Measurements from ENCODE around the gene BMPR1A.

The BMPR1A gene

DNA sequence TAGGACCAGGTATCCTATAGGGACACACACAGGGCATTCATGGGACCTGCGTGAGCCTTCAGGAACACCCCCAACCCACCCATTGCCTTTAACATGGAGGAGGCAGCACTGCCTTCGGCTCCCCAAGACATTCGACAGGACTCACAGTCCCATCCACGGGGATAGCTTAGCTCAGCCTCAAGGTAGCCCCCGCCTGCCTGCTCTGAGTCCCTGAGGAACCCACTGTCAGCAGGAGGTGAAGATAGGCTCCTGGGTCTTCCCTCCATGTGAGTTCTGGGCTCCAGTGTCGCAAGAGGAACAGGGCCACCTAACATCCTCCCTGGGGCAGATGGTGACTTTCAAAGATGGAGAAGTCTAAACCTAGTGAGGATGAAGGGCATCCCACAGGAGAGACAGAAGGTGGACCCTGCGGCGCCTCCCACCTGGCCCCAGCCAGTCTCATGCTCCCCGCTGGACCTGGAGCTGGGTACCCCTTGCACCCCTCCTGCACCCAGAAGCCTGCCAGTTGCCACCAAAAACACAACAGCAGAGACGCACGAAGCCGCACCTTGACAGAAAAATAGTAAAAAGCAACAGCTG is 207.0 kb downstream of the BMPR1A start:
- Mint-ChIP-seq H3K27me3 (no peaks in the 10 kb centered on the region), H3K36me3 (no peaks in the 10 kb centered on the region), H3K27ac (no peak overlapping the region), H3K9me3 (ENCODE audit: low read depth) (no peaks in the 10 kb centered on the region), H3K4me3 (no peak overlapping the region), H3K4me1 (ENCODE audit: low read depth) (peaks cover 26% of the 10 kb centered on the region)

DNA sequence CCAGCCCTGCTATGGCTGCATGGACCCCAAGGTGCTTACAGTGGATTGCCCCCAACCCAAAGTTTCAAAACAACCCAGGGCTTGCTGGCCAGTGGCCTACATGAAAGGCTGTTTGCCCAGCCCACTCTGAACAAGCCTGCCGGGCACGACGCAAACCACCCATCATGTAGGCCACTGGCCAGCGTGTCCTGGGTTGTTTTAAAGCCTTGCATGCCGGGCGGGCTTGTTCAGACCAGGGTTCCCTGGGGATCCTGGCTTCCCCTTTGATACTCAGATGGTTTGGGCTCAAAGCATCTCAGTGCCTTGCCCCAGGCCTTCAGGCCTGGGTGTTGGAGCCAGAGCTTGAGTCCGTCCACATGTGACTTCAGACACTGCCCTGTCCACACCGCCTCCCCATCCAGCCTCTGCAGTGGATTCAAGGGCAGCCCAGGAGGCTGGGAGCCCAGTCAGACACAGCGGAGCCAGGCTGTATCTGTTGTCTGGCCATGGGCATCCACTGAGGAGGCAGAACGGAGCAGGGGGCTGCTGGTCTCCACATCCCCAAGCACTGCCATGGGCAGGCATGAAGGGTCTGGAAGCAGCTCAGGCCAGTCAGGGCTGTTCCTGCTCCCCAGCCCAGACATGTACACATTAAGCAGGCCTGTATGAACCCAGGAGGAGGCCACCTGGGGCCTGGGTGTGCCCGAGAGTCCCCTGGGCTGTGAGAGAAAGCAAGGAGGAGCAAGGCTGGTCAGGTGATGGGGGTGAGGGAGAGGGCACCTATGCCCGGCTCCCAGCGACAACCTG is 207.8 kb downstream of the BMPR1A start:
- Mint-ChIP-seq H3K27me3 (no peaks in the 10 kb centered on the region), H3K9me3 (ENCODE audit: low read depth) (no peaks in the 10 kb centered on the region), H3K36me3 (no peaks in the 10 kb centered on the region), H3K4me1 (ENCODE audit: low read depth) (peaks cover 31% of the 10 kb centered on the region), H3K27ac (no peak overlapping the region), H3K4me3 (no peak overlapping the region)

DNA sequence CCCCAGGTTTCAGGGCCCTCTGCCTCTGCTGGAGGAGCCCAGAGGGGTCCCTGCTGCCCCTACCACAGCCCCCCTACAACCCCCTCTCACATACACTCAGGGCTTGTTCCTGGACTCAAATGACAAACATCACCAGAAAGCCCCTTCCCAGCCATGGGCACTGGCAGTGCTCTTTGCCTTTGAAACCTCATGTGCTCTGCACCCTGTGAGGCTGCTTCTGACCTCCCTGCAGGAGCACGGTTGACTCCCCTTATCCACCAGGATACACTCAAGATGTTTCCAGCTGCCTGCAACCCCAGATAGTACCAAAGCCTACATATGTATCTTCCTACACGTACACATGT is 208.4 kb downstream of the BMPR1A start:
- Mint-ChIP-seq H3K27me3 (no peaks in the 10 kb centered on the region), H3K36me3 (no peaks in the 10 kb centered on the region), H3K4me3 (peak overlapping the region; percentile 35), H3K27ac (no peak overlapping the region), H3K4me1 (ENCODE audit: low read depth) (peaks cover 36% of the 10 kb centered on the region), H3K9me3 (ENCODE audit: low read depth) (no peaks in the 10 kb centered on the region)

DNA sequence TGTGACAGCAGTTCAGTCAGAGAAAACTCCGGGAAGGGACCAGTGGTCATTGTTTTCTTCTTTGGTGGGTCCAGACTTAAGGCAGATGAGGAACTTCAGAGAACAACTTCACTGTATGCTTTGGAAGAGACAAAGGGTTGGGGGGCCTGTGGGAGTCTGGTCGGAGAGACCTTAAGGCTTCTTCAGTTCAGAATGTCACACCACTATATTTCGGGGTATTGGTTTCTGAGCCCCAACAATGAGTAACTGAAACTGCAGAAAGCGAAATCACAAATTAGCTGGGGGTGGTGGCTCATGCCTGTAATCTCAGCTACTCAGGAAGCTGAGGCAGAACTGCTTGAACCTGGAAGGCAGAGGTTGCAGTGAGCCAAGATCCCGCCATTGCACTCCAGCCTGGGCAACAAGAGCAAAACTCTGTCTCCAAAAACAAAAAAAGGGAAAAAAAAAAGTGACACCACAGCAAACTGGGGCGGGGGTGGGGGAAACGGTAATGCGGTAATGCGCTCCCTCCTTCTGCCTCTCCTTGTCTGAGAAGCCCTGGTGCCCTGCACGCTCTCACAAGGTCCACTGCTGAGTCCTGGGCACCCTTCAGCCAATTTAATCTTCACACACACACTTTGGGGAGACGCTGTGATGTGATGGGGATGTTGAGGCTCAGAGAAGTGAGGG is 209.7 kb downstream of the BMPR1A start:
- Mint-ChIP-seq H3K27ac (peak overlapping the region; percentile 88), H3K36me3 (no peaks in the 10 kb centered on the region), H3K4me3 (peak overlapping the region; percentile 75), H3K27me3 (no peaks in the 10 kb centered on the region), H3K4me1 (ENCODE audit: low read depth) (peaks cover 41% of the 10 kb centered on the region), H3K9me3 (ENCODE audit: low read depth) (no peaks in the 10 kb centered on the region)

DNA sequence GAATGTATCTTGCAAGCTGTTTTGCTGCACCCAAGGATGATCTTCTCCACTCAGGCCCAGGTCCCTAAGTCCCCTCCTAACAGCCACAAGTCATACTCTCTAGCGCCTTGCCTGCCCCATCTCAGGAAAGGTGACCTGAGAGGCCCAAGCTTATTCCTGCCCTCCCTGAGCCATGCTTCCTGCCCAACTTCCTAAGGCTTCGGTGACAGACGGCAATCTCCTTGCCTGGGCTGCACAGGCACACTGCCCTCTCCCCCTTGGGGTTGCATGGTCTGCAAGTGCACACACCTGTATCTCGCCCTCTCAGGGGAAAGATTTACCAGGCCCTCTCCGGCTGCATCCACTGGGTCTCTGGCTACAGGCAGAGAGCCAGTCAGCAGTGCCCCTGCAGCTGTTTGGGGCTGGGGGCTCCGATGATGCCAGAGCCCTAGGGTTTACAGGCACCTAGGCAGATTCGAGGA is 211.1 kb downstream of the BMPR1A start:
- Mint-ChIP-seq H3K9me3 (ENCODE audit: low read depth) (no peaks in the 10 kb centered on the region), H3K27me3 (no peaks in the 10 kb centered on the region), H3K27ac (no peak overlapping the region), H3K4me3 (no peak overlapping the region), H3K4me1 (ENCODE audit: low read depth) (peaks cover 46% of the 10 kb centered on the region), H3K36me3 (no peaks in the 10 kb centered on the region)

DNA sequence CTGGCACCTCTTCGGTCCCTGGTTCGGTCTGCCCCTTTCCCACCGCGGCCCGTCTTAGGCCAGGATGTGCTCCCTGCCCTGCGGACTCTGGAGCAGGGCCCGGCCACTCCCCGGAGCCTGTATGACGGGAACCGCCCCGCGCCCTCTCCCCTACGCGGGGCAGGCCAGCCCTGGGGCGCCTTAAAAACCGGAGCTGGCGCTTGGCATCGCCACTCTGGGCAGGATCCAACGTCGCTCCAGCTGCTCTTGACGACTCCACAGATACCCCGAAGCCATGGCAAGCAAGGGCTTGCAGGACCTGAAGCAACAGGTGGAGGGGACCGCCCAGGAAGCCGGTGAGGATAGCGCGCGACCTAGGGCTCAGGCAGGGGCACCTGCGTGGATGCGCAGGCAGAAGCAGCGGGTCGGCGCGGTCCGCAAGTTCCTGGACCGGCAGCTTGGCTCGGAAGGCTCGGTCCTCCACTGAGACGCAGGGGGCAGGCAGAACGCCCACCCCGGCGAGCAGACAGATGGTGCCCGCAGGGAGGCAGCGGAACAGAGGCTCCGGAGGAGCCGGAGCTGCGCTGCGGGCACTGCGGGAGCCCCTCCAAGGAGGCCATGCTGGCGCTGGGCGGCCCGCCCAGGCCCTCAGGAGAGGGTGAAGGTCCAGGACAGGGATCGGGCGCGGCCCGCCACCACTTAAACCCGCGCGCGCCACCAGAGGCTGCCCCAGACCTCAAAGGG is 212.0 kb downstream of the BMPR1A start, which contains the start of gene ADIRF:
Gene ADIRF (plus strand): TSS at position 212 of the 723 bp plus-strand sequence. CDS start 63 bp downstream, at position 275.
- H3K4me1 Mint-ChIP-seq (ENCODE audit: low read depth) = peaks cover 51% of the 10 kb centered on the region
- no peaks in the 10 kb centered on the region for H3K9me3 Mint-ChIP-seq (ENCODE audit: low read depth)
- H3K27ac Mint-ChIP-seq = no peak within 1 kb of the TSS
- peak within 1 kb of the TSS; percentile 58 for H3K4me3 Mint-ChIP-seq
- H3K27me3 Mint-ChIP-seq = no peaks in the 10 kb centered on the region
- H3K36me3 Mint-ChIP-seq = no peaks in the 10 kb centered on the region

DNA sequence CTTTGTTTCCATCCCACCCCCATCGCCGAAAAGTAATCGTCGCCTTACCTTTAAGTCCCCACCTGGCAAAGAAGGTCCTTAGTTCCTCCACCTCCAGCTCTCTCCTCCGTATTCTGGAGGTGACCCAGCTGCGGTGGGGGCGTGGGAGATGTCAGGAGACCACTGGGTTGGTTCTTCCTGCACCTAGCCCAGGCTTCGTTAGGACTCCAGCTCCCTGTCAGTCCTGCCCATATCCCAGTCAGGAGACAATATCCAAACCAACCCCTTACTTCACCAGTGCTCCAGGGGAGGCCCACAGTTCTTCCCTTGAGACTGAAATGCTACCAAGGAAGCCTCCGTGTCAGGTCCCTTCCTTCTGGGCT is 212.6 kb downstream of the BMPR1A start:
- Mint-ChIP-seq H3K27ac (no peak overlapping the region), H3K36me3 (no peaks in the 10 kb centered on the region), H3K4me1 (ENCODE audit: low read depth) (peaks cover 51% of the 10 kb centered on the region), H3K4me3 (peak overlapping the region; percentile 58), H3K27me3 (no peaks in the 10 kb centered on the region), H3K9me3 (ENCODE audit: low read depth) (no peaks in the 10 kb centered on the region)

DNA sequence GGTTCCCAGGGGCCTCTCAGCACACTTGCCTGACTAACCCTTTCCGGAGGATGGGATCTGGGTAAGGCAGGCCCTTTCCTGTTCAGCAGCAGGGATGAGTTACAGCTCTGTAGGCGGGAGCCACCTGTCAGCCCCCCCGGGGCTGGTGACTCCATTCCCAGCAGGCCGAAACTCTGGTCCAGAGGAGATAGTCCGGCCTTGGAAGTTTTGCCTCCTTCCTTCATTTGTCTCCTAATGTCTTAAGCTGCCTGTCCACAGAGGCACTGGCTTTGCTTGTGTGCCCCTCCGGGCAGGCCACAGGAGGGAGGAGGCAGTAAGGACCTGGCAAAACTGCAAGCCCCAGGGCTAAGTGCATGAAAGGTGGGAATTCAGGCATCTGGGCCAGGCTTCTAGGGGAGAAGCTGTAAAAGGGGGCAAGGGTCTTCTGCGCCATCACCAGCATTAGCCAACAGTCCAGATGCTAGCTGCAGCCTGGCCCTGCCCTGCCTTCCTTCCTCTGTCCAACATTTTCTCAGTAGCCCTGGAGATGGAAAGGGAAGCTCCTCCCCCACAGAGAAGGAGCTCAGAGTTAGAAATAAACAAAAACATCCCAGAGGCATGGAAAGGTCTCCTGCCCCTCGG is 213.1 kb downstream of the BMPR1A start:
- Mint-ChIP-seq H3K4me3 (peak overlapping the region; percentile 58), H3K4me1 (ENCODE audit: low read depth) (peaks cover 51% of the 10 kb centered on the region), H3K27me3 (no peaks in the 10 kb centered on the region), H3K9me3 (ENCODE audit: low read depth) (no peaks in the 10 kb centered on the region), H3K27ac (no peak overlapping the region), H3K36me3 (no peaks in the 10 kb centered on the region)

DNA sequence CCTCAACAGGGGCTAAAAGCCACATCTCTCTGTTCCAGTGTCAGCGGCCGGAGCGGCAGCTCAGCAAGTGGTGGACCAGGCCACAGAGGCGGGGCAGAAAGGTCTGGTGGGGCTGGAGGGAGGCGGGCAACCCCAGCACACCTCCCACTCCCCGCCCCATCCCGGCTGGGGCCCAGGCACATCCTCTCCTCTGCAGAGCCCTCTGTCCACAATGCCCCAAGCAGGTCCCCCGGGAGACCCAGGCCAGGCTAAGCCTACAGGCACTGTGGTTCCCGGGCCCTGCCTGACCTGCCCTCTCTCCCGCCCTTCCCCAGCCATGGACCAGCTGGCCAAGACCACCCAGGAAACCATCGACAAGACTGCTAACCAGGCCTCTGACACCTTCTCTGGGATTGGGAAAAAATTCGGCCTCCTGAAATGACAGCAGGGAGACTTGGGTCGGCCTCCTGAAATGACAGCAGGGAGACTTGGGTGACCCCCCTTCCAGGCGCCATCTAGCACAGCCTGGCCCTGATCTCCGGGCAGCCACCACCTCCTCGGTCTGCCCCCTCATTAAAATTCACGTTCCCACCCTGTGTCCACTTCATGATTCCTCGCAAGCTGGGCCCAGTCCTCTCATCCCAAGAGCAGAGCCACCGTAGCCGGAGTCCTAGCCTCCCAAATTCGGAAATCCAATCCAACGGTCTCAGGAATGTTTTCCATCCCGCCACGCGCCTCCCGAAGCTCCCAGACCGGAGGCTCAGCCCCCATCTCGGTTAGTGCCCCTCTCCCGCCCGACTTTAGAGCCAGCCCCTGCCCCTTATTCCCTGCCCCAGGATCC is 214.0 kb downstream of the BMPR1A start:
- Mint-ChIP-seq H3K27ac (peak overlapping the region; percentile 67), H3K9me3 (ENCODE audit: low read depth) (no peaks in the 10 kb centered on the region), H3K4me3 (peak overlapping the region; percentile 80), H3K36me3 (no peaks in the 10 kb centered on the region), H3K4me1 (ENCODE audit: low read depth) (peaks cover 48% of the 10 kb centered on the region), H3K27me3 (no peaks in the 10 kb centered on the region)

DNA sequence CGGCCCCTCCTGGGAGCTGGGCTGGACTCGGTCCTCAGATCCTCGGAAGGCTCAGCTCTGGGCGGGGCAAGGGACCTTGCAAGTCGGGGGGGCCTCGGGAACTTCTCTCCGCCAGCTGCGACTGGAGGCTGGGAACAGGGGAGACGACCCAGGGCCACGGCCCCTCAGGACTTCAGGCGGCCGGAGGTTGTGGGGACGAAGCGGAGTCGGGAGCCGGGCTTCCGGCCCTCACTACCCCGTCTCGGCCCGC is 214.5 kb downstream of the BMPR1A start:
- Mint-ChIP-seq H3K4me1 (ENCODE audit: low read depth) (peaks cover 42% of the 10 kb centered on the region), H3K9me3 (ENCODE audit: low read depth) (no peaks in the 10 kb centered on the region), H3K27ac (peak overlapping the region; percentile 67), H3K4me3 (peak overlapping the region; percentile 80), H3K27me3 (no peaks in the 10 kb centered on the region), H3K36me3 (no peaks in the 10 kb centered on the region)

DNA sequence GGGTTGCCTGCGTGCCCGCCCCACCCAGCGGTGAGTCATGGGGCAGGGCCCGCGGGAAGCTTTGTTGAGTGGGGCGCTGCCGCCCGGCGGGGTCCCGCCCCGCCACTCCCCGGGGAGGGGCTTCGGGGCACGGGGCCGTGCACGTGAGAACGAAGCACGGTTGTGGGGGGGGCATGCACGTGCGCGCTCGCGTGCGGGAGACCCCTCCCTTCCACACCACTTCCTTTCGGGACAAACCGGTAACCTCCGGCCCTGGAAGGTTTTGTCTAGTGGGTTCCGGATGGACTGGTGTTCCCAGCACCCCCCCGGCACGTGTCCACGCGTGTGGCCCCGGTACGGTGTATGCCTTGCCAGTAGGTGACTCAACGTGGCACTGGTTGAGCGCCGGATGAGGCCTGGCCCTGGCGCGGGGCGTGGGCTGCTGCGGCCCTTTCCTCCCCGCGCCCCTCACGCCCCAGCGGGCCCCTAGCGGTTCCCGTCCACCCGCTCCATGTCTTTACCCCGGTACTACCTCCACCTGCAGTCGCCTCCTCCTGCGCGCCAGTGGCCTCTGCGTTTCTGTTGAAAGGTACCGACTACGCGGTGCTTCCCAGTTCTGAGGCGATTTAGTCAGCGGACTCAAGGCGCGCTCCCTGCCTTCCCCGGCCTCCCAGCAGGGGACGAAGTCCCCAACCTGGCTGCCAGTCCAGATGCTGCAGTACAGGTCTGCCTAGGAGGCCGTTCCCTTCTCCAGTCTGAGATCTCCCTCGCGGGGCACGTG is 215.0 kb downstream of the BMPR1A start:
- no peaks in the 10 kb centered on the region for H3K27me3 Mint-ChIP-seq
- peaks cover 37% of the 10 kb centered on the region for H3K4me1 Mint-ChIP-seq (ENCODE audit: low read depth)
- H3K9me3 Mint-ChIP-seq (ENCODE audit: low read depth) = no peaks in the 10 kb centered on the region
- no peaks in the 10 kb centered on the region for H3K36me3 Mint-ChIP-seq
- peak overlapping the region; percentile 95 for H3K27ac Mint-ChIP-seq
- H3K4me3 Mint-ChIP-seq = peak overlapping the region; percentile 85

DNA sequence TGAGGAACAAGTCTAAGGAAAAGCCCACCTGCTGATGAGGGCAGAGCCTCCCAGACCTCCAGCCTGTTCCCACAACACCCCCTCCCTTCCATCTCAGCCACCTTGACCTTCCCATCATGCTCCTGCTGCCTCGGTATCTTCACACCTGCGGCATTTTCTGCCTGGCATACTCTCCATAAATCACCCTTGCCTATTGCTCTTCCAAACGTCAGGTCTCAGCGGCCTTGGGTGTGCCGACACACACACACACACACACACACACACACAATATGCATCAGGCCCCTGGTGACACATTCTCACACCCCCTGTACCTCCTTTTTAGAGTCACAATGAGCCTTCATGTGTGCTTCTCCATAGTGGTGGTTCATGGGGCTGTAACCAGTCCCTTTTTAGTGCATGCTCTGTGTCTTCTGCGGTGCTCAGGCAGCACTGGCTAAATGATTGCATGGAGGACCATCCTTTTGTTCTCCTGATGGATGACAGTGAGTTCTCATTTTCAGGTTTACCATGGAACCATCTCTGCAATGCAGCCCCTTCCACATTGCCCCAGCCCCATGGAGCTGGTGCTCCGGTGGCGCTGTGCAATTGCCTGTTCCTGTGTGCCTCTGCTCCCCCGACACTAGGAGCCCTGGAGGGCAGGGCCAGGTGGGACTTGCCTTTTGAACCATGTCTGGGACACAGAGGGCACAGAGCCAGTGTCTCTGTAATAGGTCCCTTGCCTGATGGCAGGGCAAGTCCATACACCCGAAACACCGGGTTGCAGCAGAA is 216.4 kb downstream of the BMPR1A start:
- peak overlapping the region; percentile 85 for H3K4me3 Mint-ChIP-seq
- no peaks in the 10 kb centered on the region for H3K27me3 Mint-ChIP-seq
- no peaks in the 10 kb centered on the region for H3K9me3 Mint-ChIP-seq (ENCODE audit: low read depth)
- H3K27ac Mint-ChIP-seq = peak overlapping the region; percentile 56
- H3K4me1 Mint-ChIP-seq (ENCODE audit: low read depth) = peaks cover 29% of the 10 kb centered on the region
- no peaks in the 10 kb centered on the region for H3K36me3 Mint-ChIP-seq

DNA sequence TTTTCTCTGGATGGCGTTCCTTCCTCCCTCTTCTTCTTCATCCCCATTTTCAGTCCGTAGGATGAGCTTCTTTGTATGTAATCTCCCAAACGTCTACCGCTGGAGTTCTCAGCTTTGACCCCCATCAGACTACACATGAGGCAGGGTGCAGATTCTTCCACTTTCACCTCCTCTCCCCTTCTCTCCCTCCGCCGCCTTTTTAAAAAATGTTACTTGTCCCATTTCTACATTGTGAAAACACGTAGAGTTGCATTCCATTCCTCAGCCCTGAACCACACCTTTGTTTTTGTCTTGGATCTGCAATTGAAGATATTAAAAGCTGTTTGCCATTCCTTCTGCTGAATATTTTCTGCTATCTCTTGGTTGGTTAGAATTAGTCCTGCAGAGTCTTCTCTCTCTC is 218.1 kb downstream of the BMPR1A start:
- Mint-ChIP-seq H3K9me3 (ENCODE audit: low read depth) (no peaks in the 10 kb centered on the region), H3K4me3 (no peak overlapping the region), H3K36me3 (no peaks in the 10 kb centered on the region), H3K27me3 (no peaks in the 10 kb centered on the region), H3K27ac (no peak overlapping the region), H3K4me1 (ENCODE audit: low read depth) (peaks cover 21% of the 10 kb centered on the region)
